Neural progenitor cell (in vitro differentiated cells): ENCODE measurements around the gene NUDT1. TPM values are rescaled to one million over a fixed set of nuclear protein-coding genes. Genes with fewer than 3 reads are reported as not detected.

Experiments used
- DNase-seq: peaks from one replicate; pipeline ENCODE4 v3.0.0-alpha.2; 2016; ENCODE audit warnings: low spot score
- H2AFZ ChIP-seq: fragments of 200-600 bp; sonication (generic); replicated peaks from 2 replicates; pipeline ENCODE4 v1.6.1; 2016; ENCODE audit warnings: antibody characterized with exemption
- H3F3A ChIP-seq: fragments of 200-600 bp; sonication (generic); 2 replicates; pipeline ENCODE4 v1.6.1; 2016; ENCODE audit warnings: antibody characterized with exemption, low read depth
- H3K27ac ChIP-seq: fragments of 200-600 bp; sonication (generic); 2 replicates; pipeline ENCODE4 v1.5.1; 2016; ENCODE audit warnings: mild to moderate bottlenecking
- H3K27me3 ChIP-seq: fragments of 200-600 bp; sonication (generic); 2 replicates; pipeline ENCODE4 v1.6.1; 2016; ENCODE audit warnings: mild to moderate bottlenecking, moderate library complexity
- H3K36me3 ChIP-seq: fragments of 200-600 bp; sonication (generic); 2 replicates; pipeline ENCODE4 v1.5.1; 2016
- H3K4me1 ChIP-seq: fragments of 200-600 bp; sonication (generic); 2 replicates; pipeline ENCODE4 v1.6.1; 2016; ENCODE audit warnings: mixed run types
- H3K4me2 ChIP-seq: fragments of 200-600 bp; sonication (generic); 2 replicates; pipeline ENCODE4 v1.6.1; 2016
- H3K4me3 ChIP-seq: fragments of 200-600 bp; sonication (generic); 2 replicates; pipeline ENCODE4 v1.5.1; 2016
- H3K79me2 ChIP-seq: fragments of 200-600 bp; sonication (generic); 2 replicates; pipeline ENCODE4 v1.6.1; 2016; ENCODE audit warnings: low read depth
- H3K9ac ChIP-seq: fragments of 200-600 bp; sonication (generic); 2 replicates; pipeline ENCODE4 v1.6.1; 2016
- H3K9me3 ChIP-seq: fragments of 200-600 bp; sonication (generic); 2 replicates; pipeline ENCODE4 v1.5.1; 2016; ENCODE audit warnings: low read depth
- H4K20me1 ChIP-seq: fragments of 200-600 bp; sonication (generic); 2 replicates; pipeline ENCODE4 v1.6.1; 2016; ENCODE audit warnings: low read depth
- H3K27ac Mint-ChIP-seq: 3 replicates; pipeline ENCODE4 v1.8.0; 2021; ENCODE audit warnings: mixed read lengths
- H3K27me3 Mint-ChIP-seq: 2 replicates; pipeline ENCODE4 v1.8.0; 2022; ENCODE audit warnings: low read depth, mild to moderate bottlenecking, inconsistent platforms, moderate library complexity, mixed read lengths; ENCODE audit not compliant: insufficient read depth
- H3K36me3 Mint-ChIP-seq: 3 replicates; pipeline ENCODE4 v1.8.0; 2021; ENCODE audit warnings: mixed read lengths
- H3K4me1 Mint-ChIP-seq: 3 replicates; pipeline ENCODE4 v1.8.0; 2021; ENCODE audit warnings: mixed read lengths
- H3K4me3 Mint-ChIP-seq: 3 replicates; pipeline ENCODE4 v1.8.0; 2021; ENCODE audit warnings: mild to moderate bottlenecking, moderate library complexity, mixed read lengths
- H3K9me3 Mint-ChIP-seq: 3 replicates; pipeline ENCODE4 v1.8.0; 2020; ENCODE audit warnings: mixed read lengths
- CTCF ChIP-seq: fragments of 200-600 bp; sonication (generic); IDR thresholded peaks from 2 replicates; pipeline ENCODE4 v1.5.1; 2017; ENCODE audit warnings: antibody characterized with exemption, mild to moderate bottlenecking
- EZH2 ChIP-seq: fragments of 200-600 bp; sonication (generic); IDR thresholded peaks from 2 replicates; pipeline ENCODE4 v1.6.1; 2017; ENCODE audit warnings: antibody characterized with exemption, mild to moderate bottlenecking, moderate library complexity
- EZH2phosphoT487 ChIP-seq: fragments of 200-600 bp; sonication (generic); IDR thresholded peaks from 2 replicates; pipeline ENCODE4 v1.6.1; 2017; ENCODE audit warnings: antibody characterized with exemption
- total RNA-seq: library from RNA; depleted of rRNA; stranded (reverse); fragments of >200 nt; gene quantifications from 2 replicates; pipeline ENCODE4 v1.2.3, GENCODE V29; 2015; ENCODE audit warnings: low replicate concordance

NUDT1 gene
- total RNA-seq, 1 donor from 2014 or later = 29.6 TPM

- Mint-ChIP-seq H3K36me3 (peaks cover 13% of the 10 kb centered on the region), H3K27me3 (peaks cover 7% of the 10 kb centered on the region), H3K4me1 (peaks cover 4% of the 10 kb centered on the region), H3K9me3 (no peaks in the 10 kb centered on the region), H3K4me3 (no peak overlapping the region), H3K27ac (peak overlapping the region; percentile 43)
- Histone ChIP-seq H3K36me3 (no peaks in the 10 kb centered on the region), H2AFZ (no peak overlapping the region), H3K9ac (peak overlapping the region; percentile 32), H4K20me1 (no peaks in the 10 kb centered on the region), H3F3A (no peaks in the 10 kb centered on the region), H3K79me2 (no peaks in the 10 kb centered on the region), H3K4me3 (no peak overlapping the region), H3K9me3 (no peaks in the 10 kb centered on the region), H3K4me1 (no peaks in the 10 kb centered on the region), H3K27ac (no peak overlapping the region), H3K27me3 (no peaks in the 10 kb centered on the region), H3K4me2 (no peak overlapping the region)
- DNase-seq = no peak
- TF ChIP-seq EZH2phosphoT487 (no peak), CTCF (no peak), EZH2 (no peak)
Observed at GRCh38 chr7:2259480-2259879, 17.5 kb downstream of the NUDT1 start.

- no peak overlapping the region for H3K9ac ChIP-seq
- no peak overlapping the region for H3K27ac ChIP-seq
- no peaks in the 10 kb centered on the region for H4K20me1 ChIP-seq
- no peak overlapping the region for H2AFZ ChIP-seq
- no peaks in the 10 kb centered on the region for H3K9me3 ChIP-seq
- no peaks in the 10 kb centered on the region for H3K36me3 ChIP-seq
- no peak overlapping the region for H3K4me3 Mint-ChIP-seq
- no peaks in the 10 kb centered on the region for H3K79me2 ChIP-seq
- peaks cover 4% of the 10 kb centered on the region for H3K4me1 Mint-ChIP-seq
- peaks cover 5% of the 10 kb centered on the region for H3K27me3 Mint-ChIP-seq
- no peak overlapping the region for H3K27ac Mint-ChIP-seq
- DNase-seq = no peak
- TF ChIP-seq EZH2phosphoT487 (no peak), EZH2 (no peak), CTCF (no peak)
- H3K27me3 ChIP-seq = no peaks in the 10 kb centered on the region
- no peaks in the 10 kb centered on the region for H3F3A ChIP-seq
- no peak overlapping the region for H3K4me2 ChIP-seq
- H3K9me3 Mint-ChIP-seq = no peaks in the 10 kb centered on the region
- H3K4me1 ChIP-seq = no peaks in the 10 kb centered on the region
- peaks cover 11% of the 10 kb centered on the region for H3K36me3 Mint-ChIP-seq
- no peak overlapping the region for H3K4me3 ChIP-seq
Observed at GRCh38 chr7:2260820-2261219, 18.8 kb downstream of the NUDT1 start.

GRCh38 chr7:2261611-2262010 is 19.6 kb downstream of the NUDT1 start:
- no peak overlapping the region for H3K27ac Mint-ChIP-seq
- no peaks in the 10 kb centered on the region for H3K27me3 ChIP-seq
- no peaks in the 10 kb centered on the region for H3K4me1 ChIP-seq
- peaks cover 5% of the 10 kb centered on the region for H3K27me3 Mint-ChIP-seq
- no peaks in the 10 kb centered on the region for H3F3A ChIP-seq
- H3K9me3 ChIP-seq = no peaks in the 10 kb centered on the region
- H3K4me1 Mint-ChIP-seq = peaks cover 4% of the 10 kb centered on the region
- no peak overlapping the region for H2AFZ ChIP-seq
- H4K20me1 ChIP-seq = no peaks in the 10 kb centered on the region
- no peak overlapping the region for H3K9ac ChIP-seq
- H3K4me3 ChIP-seq = no peak overlapping the region
- no peak overlapping the region for H3K27ac ChIP-seq
- peaks cover under 1% of the 10 kb centered on the region for H3K9me3 Mint-ChIP-seq
- H3K4me2 ChIP-seq = no peak overlapping the region
- H3K79me2 ChIP-seq = no peaks in the 10 kb centered on the region
- H3K36me3 Mint-ChIP-seq = peaks cover 9% of the 10 kb centered on the region
- no peaks in the 10 kb centered on the region for H3K36me3 ChIP-seq
- DNase-seq = no peak
- no peak for TF ChIP-seq EZH2
- no peak overlapping the region for H3K4me3 Mint-ChIP-seq

- H3K4me1 ChIP-seq = no peaks in the 10 kb centered on the region
- H3K9me3 ChIP-seq = no peaks in the 10 kb centered on the region
- Mint-ChIP-seq H3K4me1 (peaks cover 6% of the 10 kb centered on the region), H3K27ac (no peak overlapping the region), H3K9me3 (peaks cover 5% of the 10 kb centered on the region), H3K36me3 (peaks cover 12% of the 10 kb centered on the region), H3K27me3 (peaks cover 5% of the 10 kb centered on the region), H3K4me3 (no peak overlapping the region)
- no peaks in the 10 kb centered on the region for H3F3A ChIP-seq
- no peaks in the 10 kb centered on the region for H3K36me3 ChIP-seq
- H2AFZ ChIP-seq = no peak overlapping the region
- H3K27me3 ChIP-seq = no peaks in the 10 kb centered on the region
- no peak for DNase-seq
- H3K79me2 ChIP-seq = no peaks in the 10 kb centered on the region
- no peaks in the 10 kb centered on the region for H4K20me1 ChIP-seq
- H3K9ac ChIP-seq = no peak overlapping the region
- H3K4me3 ChIP-seq = no peak overlapping the region
- no peak overlapping the region for H3K27ac ChIP-seq
- no peak for TF ChIP-seq CTCF
- TF ChIP-seq EZH2 = no peak
- no peak for TF ChIP-seq EZH2phosphoT487
- H3K4me2 ChIP-seq = no peak overlapping the region
Observed at GRCh38 chr7:2263176-2263575, 21.1 kb downstream of the NUDT1 start.
